ENCODE data around the gene ATP1A2.

DNA sequence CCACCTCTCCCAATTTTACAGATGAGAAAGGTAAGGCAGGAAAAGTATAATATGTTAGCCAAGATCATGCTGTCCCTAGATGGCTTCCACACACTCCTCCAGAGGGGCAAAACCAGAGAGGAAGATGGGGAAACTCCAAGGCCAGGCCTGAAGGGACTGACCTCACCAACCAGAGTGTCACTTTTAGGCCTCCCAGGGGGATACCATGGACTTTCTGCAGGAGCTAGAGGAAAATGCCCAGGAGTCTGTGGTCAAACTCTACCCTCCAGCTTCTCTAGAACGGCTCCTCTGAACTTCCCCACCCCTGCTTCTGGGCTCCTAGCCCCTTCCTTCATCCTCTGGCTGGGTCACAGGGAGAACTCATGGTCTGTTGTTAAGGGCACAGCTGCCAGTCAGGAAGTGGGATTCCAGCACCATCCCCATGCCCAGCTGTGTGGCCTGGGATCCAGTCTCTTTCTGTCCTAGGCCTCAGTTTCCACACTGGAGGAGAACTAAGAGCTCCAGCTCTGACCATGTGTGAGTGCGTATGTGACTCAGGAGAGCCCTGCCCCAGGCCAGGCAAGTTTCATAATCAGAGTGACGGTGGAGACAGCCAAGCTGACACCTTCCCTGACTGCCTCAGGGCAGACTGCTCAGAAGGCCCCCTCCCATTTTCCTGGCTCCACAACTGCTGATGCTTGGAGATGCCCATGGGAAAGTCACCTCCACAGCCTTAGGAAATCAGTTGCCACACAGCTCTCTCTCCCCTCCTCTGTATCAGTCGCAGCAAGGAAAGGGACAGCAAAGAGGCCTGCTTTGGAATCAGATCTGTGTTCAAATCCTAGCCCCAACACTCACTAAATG lies 19.1 kb upstream of the ATP1A2 start:
- no peak for TF ChIP-seq GATA3 (IDR thresholded peaks at IDR 0.05; ENCODE audit: low read depth, low read length)
- no peak for TF ChIP-seq GATA2 (IDR thresholded peaks at IDR 0.05; ENCODE audit: low read depth, low read length)

Measured in SH-SY5Y (cell line).